Measurements from ENCODE around the gene FGR. TPM values are rescaled to one million over a fixed set of nuclear protein-coding genes. Genes with fewer than 3 reads are reported as not detected.

FGR gene
- polyA plus RNA-seq, 3 donors = 371 to 1,340 (median 571) TPM

DNA sequence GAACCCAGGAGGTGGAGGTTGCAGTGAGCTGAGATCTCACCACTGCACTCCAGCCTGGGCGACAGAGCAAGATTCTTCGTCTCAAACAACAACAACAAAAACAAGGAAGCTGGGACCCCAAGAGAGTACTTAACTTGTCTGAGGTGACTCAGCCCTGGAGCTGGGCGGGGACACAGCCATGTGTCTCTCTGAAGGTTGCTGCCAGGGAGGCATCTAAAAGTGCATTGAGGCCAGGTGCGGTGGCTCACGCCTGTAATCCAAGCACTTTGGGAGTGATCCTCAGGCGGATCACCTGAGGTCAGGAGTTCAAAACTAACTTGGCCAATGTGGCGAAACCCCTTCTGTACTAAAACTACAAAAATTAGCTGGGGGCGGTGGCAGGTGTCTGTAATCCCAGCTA, 29.3 kb upstream of the FGR start:
- TF ChIP-seq, protein P1, sequence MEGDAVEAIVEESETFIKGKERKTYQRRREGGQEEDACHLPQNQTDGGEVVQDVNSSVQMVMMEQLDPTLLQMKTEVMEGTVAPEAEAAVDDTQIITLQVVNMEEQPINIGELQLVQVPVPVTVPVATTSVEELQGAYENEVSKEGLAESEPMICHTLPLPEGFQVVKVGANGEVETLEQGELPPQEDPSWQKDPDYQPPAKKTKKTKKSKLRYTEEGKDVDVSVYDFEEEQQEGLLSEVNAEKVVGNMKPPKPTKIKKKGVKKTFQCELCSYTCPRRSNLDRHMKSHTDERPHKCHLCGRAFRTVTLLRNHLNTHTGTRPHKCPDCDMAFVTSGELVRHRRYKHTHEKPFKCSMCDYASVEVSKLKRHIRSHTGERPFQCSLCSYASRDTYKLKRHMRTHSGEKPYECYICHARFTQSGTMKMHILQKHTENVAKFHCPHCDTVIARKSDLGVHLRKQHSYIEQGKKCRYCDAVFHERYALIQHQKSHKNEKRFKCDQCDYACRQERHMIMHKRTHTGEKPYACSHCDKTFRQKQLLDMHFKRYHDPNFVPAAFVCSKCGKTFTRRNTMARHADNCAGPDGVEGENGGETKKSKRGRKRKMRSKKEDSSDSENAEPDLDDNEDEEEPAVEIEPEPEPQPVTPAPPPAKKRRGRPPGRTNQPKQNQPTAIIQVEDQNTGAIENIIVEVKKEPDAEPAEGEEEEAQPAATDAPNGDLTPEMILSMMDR (IDR thresholded peaks at IDR 0.05) = no peak
- no peak overlapping the region for H3K4me2 ChIP-seq (replicated peaks; ENCODE audit: extremely low read depth, low read length, poor library complexity, severe bottlenecking)
- Mint-ChIP-seq H3K4me3 (no peak overlapping the region), H3K36me3 (peaks cover 9 to 20% of the 10 kb centered on the region in 2 donors), H3K27ac (peak overlapping the region in 1 of 7 donors; percentile 43), H3K4me1 (peaks cover 62% of the 10 kb centered on the region), H3K9me3 (no peaks in the 10 kb centered on the region), H3K27me3 (ENCODE audit: low read depth in 3 of 3) (peaks cover 0 to 2% (median 0%) of the 10 kb centered on the region in 3 donors)
- H3K27me3 ChIP-seq (ENCODE audit: control insufficient read depth in 2 of 2, insufficient read depth in 2 of 2, low read length in 2 of 2) = no peaks in the 10 kb centered on the region
- intact Hi-C loops (cut with micrococcal nuclease) = loop anchor here (5.0 to 10.0 kb wide), 4 partner anchors 37 to 339 kb away; partner anchors contain the start of gene TMEM222 (in 1 of the 2)
- DNase-seq = peak in 2 of 3 donors; percentile 34 to 39
- WGBS (ENCODE audit: insufficient coverage) = 64% methylated on average over 4 of the region's 8 CpGs
- H3K36me3 ChIP-seq (replicated peaks in 1 of 2; ENCODE audit: control insufficient read depth in 1 of 2, insufficient read depth in 2 of 2, low read length in 2 of 2) = peaks cover 7 to 13% of the 10 kb centered on the region in 2 donors
- peaks cover 14% of the 10 kb centered on the region for H4K20me1 ChIP-seq (ENCODE audit: insufficient read depth, low read length)
- no peaks in the 10 kb centered on the region for H3K9me3 ChIP-seq (replicated peaks in 1 of 2; ENCODE audit: control insufficient read depth in 1 of 2, insufficient read depth in 1 of 2, low read length in 2 of 2)
- H3K9ac ChIP-seq (ENCODE audit: insufficient read depth, low read length, poor library complexity, severe bottlenecking) = no peak overlapping the region
- H3K79me2 ChIP-seq (ENCODE audit: insufficient read depth, low read length) = peaks cover 10% of the 10 kb centered on the region
- H3K4me3 ChIP-seq (replicated peaks in 1 of 3; ENCODE audit: low read depth in 2 of 3, low read length in 3 of 3) = no peak overlapping the region
- no peak overlapping the region for H2AFZ ChIP-seq (ENCODE audit: insufficient read depth, low read depth, low read length, poor library complexity, severe bottlenecking)
- no peak overlapping the region for H3K27ac ChIP-seq (ENCODE audit: low read depth in 1 of 2, low read length in 2 of 2)
- peaks cover 55 to 70% of the 10 kb centered on the region in 2 donors for H3K4me1 ChIP-seq (ENCODE audit: control insufficient read depth in 1 of 2, insufficient read depth in 2 of 2, low read length in 2 of 2)

DNA sequence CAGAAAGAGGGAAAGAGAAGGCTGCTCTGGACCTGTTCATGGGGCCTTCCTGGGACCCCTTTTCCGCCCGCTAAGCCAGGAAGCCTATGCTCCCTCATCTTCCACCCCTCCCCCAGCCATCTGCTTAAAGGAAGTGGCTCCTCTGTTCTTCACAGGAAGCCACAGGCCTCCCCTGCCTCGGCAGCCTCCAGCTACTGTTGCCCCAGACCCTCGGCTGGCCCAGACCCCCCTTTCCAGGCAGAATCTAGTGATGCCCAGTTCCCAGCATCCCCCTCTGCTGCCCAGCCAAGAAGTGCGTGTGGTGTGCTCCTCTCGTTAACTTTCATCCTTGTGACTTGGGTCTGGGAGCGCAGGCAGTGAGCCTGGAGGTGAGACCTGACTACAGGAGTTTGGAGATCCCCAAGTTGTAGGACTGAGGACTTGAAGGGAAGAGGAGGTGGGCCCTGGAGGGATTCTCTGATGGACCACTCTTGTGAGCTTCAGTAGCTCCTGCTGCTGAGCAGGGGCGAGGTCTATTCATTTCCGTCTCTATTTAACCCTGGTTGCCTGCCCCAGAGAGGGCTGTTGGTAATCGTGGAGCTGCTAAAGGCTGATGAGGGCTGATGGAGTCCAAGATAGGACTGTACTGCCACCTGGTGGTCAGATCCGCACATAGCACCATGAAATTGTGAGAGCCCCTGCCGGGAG, 27.9 kb upstream of the FGR start:
- peak; percentile 83 to 88 (median 87) for DNase-seq
- intact Hi-C loops (cut with micrococcal nuclease) = loop anchor here (1.0 to 10.0 kb wide), 6 partner anchors 36 to 338 kb away; partner anchors contain the start of gene TMEM222 (in 1 of the 2)
- H3K4me1 ChIP-seq (ENCODE audit: control insufficient read depth in 1 of 2, insufficient read depth in 2 of 2, low read length in 2 of 2) = peaks cover 61 to 68% of the 10 kb centered on the region in 2 donors
- peak overlapping the region; percentile 42 for H3K9ac ChIP-seq (ENCODE audit: insufficient read depth, low read length, poor library complexity, severe bottlenecking)
- peaks cover 5% of the 10 kb centered on the region for H3K79me2 ChIP-seq (ENCODE audit: insufficient read depth, low read length)
- WGBS (ENCODE audit: insufficient coverage) = 4% methylated on average over 4 of the region's 12 CpGs
- H3K9me3 Mint-ChIP-seq = no peaks in the 10 kb centered on the region
- H3K36me3 ChIP-seq (replicated peaks in 1 of 2; ENCODE audit: control insufficient read depth in 1 of 2, insufficient read depth in 2 of 2, low read length in 2 of 2) = peaks cover 7 to 13% of the 10 kb centered on the region in 2 donors
- no peaks in the 10 kb centered on the region for H3K27me3 ChIP-seq (ENCODE audit: control insufficient read depth in 2 of 2, insufficient read depth in 2 of 2, low read length in 2 of 2)
- peaks cover 69% of the 10 kb centered on the region for H3K4me1 Mint-ChIP-seq
- peaks cover 8 to 17% of the 10 kb centered on the region in 2 donors for H3K36me3 Mint-ChIP-seq
- peak overlapping the region; percentile 79 for H2AFZ ChIP-seq (ENCODE audit: insufficient read depth, low read depth, low read length, poor library complexity, severe bottlenecking)
- H3K4me3 Mint-ChIP-seq = peak overlapping the region; percentile 67 to 83
- no peaks in the 10 kb centered on the region for H3K27me3 Mint-ChIP-seq (ENCODE audit: low read depth in 3 of 3)
- H3K4me2 ChIP-seq (replicated peaks; ENCODE audit: extremely low read depth, low read length, poor library complexity, severe bottlenecking) = peak overlapping the region; percentile 68
- H3K4me3 ChIP-seq (replicated peaks in 1 of 3; ENCODE audit: low read depth in 2 of 3, low read length in 3 of 3) = peak overlapping the region in 1 of 3 experiments; percentile 60
- TF ChIP-seq, protein P1 (IDR thresholded peaks at IDR 0.05) = peak; percentile 91
- peak overlapping the region; percentile 78 to 93 for H3K27ac ChIP-seq (ENCODE audit: low read depth in 1 of 2, low read length in 2 of 2)
- peak overlapping the region; percentile 90 to 97 (median 95) for H3K27ac Mint-ChIP-seq
- no peaks in the 10 kb centered on the region for H3K9me3 ChIP-seq (replicated peaks in 1 of 2; ENCODE audit: control insufficient read depth in 1 of 2, insufficient read depth in 1 of 2, low read length in 2 of 2)
- no peaks in the 10 kb centered on the region for H4K20me1 ChIP-seq (ENCODE audit: insufficient read depth, low read length)

Data from CD14-positive monocyte (primary cell).